IPS DF 4.7 (cell line): ENCODE data around the gene COMT.
"Not testable (repeated sequence)": the region's sequence is repeated elsewhere in the genome, so short reads cannot be mapped to it uniquely, and the experiment has no call there.

Experiments
- DNase-seq: peaks from one replicate; pipeline ENCODE4 v3.0.0-alpha.2; 2013; ENCODE audit warnings: low spot score; ENCODE audit errors: extremely low read depth

COMT gene

DNA sequence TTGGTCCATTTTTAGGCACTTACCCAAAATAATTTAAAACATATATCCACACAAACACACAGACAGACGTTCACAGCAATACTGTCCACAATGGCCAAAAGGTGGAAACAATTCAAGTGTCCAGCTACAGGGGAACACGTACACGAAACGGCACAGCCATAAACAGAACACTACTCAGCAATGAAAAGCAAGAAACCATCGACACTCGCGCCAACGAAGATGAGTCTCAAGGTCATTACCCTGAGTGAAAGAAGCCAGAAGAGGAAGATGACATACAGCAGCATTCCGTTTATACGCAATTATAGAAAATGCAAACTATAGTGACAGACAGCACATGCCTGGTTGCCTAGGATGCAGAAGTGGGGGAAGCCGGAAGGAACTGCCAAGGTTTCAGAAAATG is 13.4 kb upstream of the COMT start:
- no peak for DNase-seq

DNA sequence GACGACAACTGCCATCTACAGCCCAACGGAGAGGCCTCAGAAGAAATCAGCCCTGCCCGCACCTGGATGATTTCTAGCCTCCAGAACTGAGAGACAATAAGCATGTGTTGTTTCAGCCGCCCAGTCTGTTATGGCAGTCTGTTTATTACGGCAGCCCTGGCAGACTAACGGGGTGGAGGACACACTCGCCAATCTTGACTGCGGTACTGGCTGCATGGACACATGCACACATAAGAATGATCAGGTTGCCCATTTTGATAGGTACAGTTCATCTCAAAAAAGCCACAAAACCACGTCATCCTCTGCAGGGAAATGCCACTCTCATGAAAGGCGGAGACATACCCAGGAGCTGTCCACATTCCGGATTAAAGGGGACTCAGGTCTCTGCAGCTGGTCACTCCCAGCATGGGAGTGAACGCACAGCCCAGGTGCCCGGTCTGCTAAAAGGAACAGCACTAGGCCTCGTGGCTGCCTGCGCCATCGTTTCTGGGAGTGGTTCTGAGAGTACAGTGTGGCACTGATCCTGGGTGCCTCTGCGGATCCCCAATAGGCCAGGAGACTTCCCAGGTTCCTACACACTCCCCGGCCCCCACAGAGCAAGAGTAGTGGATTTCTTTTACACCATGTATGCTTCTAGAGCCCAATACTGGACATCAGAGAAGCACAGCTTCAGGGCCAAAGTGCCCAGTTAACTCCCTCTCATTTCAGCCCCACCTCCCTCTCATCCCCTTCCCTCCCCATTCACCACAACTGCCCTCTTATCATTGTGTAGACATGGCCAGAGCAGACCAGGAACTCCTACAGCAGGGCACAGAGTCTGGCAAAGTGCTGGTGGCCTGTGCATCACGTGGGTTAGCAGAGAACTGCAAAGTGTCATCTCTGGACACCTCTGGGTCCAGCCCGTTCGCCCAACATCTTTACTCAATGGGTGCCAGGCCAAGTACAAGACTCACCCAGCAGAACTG is 11.7 kb upstream of the COMT start:
- no peak for DNase-seq

DNA sequence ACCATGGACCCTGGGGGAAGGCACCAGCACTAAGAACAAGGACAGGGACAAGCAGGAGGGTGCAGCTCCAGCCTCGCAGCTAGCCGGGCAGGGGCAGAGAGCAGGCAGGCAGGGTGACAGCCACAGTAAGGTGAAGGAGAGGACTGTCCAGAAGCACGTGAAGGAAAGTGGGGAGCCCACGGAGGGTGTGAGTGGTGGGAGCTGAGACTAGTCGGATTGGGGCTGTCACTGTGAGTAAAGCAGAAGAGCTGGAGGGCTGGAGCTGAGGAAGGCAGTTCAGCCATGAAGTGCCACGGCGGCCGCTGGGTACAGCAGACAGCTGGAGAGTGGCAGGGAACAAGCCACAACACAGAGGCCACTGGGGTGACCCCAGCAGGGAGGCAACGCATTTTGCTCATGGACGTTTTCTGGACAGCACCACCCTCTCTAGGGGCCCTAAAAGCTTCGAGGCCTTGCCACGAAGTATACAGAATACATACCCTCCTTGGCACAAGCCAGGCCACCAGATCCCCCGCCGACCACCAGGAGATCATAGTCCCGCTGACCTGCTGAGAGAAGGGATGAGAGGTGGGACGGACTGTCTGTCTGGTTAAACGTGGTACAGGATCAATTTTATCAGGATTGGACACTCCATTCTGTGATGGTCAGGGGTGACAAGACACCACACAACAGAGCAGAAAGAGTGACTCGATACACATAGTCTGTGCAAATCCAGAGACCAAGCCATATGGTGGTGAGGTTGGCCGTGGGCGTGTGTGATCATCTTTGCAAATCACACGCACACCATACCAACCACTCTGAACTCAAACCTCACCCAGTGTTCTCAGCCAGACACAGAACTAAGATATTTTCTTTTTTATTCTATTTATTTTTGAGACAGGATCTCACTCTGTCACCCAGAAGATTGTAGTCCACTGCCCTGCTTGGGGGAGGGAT is 10.8 kb upstream of the COMT start:
- DNase-seq, result no peak

GRCh38 chr22:19931514-19931913 is 10.1 kb upstream of the COMT start:
- DNase-seq, result no peak

GRCh38 chr22:19932367-19933206 is 9.0 kb upstream of the COMT start:
- DNase-seq, result no peak

DNA sequence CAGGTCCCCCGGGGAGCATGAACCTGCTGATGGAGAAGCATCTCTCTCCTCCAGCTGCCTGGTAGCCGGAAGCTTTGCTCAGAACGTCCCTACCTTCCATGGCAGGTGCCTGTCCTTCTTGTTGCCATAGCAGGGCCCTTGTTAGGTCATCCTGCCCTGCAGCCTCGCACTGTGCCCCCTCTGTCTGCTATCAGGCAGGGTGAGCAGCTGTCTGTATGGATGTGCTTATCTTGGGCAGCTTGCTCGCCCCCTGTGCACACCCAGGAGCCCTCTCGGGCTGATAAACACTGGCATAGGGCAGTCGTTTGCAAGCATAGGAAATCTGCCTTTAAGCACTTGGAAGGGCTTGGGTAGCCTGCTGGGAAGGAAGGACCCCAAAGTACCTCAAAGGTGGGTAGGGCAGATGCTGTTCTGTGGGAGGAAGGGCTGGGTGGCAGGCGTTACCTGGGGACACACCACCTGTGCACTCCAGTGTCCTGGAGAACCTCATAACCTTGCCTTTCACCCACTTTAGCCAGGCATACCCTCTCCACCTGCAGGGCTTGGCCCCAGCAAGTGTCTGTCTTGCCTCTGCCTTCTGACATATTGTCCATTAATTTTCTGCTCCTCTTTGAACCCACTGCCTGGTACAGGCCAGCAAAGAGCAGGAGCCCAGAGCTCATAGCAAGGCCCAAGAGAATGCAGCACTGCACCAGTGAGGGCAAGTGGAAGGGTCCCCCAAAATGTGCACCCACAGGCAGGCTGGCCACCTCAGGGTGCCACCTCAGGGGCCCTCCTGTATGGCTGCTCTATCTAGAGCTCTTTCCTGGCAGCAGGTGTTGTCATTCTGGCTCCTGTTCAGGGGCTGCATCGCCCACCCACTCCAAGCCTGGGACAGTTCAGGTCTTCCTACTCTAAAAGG is 8.0 kb upstream of the COMT start:
- DNase-seq, result no peak

DNA sequence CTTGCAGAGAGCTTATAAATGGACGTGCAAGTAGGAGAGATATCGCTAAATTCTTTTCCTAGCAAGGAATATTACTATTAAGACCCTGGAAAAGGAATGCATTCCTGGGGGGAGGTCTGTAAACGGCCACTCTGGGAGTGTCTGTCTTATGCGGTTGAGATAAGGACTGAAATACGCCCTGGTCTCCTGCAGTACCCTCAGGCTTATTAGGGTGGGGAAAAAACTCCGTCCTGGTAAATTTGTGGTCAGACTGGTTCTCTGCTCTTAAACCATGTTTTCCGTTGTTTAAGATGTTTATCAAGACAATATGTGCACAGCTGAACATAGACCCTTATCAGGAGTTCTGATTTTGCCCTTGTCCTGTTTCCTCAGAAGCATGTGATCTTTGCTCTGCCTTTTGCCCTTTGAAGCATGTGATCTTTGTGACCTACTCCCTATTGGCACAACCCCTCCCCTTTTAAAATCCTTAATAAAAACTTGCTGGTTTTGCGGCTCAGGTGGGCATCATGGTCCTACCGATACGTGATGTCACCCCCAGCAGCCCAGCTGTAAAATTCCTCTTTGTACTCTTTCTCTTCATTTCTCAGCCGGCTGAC is 6.4 kb upstream of the COMT start:
- not testable (repeated sequence) for DNase-seq

GRCh38 chr22:19936513-19936912 is 5.1 kb upstream of the COMT start:
- no peak for DNase-seq

GRCh38 chr22:19937616-19938473 is 3.7 kb upstream of the COMT start:
- DNase-seq, result no peak

DNA sequence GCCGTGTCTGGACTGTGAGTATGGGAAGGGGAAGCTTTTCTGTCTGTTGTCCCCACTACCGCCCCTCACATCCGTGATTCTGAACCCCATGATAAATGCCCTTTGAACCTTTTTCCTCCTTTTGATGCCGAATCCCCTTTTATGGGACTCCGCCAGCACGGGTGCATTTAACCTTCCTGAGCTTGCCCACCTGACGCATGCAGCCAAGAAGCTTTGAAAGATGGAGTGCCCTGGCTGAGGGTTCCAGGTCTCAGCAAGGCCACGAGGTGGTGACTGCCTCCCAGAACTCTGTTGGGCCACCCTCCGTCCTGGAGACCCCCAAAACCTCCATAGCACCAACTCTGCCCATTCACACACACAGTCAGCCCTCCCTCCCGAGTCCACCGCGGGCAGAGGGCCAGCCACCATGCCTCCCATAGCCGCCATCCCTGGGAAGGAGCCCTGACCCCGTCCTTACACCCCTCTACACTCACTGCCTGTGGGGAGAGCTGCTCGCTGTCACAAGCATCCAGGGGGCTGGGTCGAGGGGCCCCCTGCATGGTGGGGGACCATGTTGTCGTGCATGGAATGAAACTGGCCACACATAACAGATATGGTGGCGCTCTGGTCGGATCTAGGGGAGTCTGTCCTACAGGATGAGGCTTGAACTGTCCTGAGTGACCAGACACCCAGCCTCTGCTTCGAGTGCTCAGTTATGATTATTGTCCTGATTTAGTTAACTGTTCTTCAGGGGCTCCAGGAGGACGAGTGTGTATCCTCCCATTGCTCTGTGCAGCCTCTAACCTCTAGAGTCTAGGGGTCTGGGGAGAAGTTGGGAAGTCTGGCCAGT is 822 bp upstream of the COMT start:
- DNase-seq, result no peak

GRCh38 chr22:19942157-19943081 is 847 bp downstream of the COMT start:
- no peak for DNase-seq

GRCh38 chr22:19943082-19944026 is 1.8 kb downstream of the COMT start:
- DNase-seq, result no peak

- DNase-seq, result no peak
Measured at GRCh38 chr22:19948057-19948760, 6.6 kb downstream of the COMT start.

DNA sequence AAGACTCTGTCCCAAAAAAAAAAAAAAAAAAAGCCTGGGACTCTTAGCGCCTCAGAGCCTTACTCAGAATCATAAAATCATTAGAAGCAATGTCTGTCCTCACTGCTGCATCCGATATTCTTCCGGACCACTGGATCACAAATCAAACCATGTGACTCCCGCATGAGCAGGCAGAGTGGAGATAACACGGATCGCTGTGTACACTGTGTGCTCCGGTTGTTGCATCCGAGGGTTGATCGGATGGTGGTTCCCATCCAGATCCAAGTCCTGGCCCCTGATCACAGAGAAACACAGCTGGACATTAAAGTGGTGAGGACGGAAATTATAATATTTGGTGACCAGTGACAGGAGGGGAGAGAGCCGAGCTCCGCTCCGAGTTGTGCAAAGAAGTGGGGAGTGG is 9.8 kb downstream of the COMT start:
- DNase-seq, result no peak
